NCI-H774 (cell line): ENCODE measurements around the gene COX6A2.
"Not testable (repeated sequence)": the region's sequence is repeated elsewhere in the genome, so short reads cannot be mapped to it uniquely, and the experiment has no call there.

Experiments used
- DNase-seq: peaks from one replicate; lab custom pipeline; 2025; lab: John Stamatoyannopoulos, UW

The COX6A2 gene

DNA sequence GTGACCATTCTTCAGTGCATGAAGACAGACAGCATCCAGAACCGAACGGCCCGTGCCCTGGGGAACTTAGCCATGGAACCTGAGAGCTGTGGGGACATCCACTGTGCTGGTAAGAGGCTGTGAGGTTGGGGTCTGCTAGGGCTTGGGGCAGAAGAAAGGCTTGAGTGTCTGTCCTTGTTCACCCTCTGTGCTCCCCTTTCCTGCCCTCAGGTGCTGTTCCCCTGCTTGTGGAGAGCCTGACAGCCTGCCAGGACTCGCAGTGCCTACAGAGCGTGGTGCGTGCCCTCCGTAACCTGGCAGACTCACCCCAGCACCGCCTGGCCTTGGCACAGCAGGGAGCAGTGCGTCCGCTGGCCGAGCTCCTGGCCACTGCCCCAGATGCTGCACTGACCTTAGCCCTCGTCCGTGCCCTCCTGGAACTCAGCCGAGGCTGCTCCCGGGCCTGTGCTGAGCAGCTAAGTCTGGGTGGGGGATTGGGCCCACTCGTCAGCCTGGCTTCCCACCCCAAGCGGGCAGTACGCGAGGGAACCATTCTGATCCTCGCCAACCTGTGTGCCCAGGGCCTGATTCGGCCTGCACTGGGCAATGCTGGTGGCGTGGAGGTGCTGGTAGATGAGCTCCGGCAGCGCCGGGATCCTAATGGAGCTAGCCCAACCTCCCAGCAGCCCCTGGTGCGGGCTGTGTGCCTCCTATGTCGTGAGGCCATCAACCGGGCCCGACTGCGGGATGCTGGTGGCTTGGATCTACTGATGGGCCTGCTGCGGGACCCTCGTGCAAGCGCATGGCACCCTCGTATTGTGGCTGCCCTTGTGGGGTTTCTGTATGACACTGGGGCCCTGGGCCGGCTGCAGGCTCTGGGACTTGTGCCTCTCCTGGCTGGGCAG is 34.0 kb upstream of the COX6A2 start:
- DNase-seq, result no peak

DNA sequence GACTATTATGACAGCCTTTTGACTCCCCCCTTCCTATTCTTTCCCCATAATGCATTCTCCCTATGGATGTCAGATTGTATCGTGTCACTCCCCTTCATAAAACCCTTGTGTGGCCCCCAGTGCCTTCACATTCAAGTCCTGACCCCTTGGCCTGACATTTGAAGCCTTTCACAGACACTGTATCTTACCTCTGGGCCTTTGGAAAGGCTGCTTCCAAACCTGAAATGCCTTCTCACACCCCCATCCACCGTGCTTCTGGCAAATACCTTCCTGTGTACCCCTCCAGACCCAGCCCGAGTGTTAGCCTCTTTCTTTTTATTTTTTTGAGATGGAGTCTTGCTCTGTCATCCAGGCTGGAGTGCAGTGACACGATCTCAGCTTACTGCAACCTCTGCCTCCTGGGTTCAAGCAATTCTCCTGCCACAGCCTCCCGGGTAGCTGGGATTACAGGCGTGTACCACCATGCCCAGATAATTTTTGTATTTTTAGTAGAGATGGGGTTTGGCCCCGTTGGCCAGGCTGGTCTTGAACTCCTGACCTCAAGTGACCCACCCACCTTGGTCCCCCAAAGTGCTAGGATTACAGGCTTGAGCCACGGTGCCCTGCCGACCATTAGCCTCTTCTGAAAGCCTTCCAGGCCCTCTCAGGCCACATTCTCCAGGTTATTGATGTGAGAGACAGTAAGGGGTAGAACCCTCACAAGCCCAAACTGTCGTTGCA is 33.2 kb upstream of the COX6A2 start:
- no peak for DNase-seq

- no peak for DNase-seq
These were observed 32.4 kb upstream of the COX6A2 start for GRCh38 chr16:31460582-31461002.

- peak; percentile 98 for DNase-seq
These were observed 31.8 kb upstream of the COX6A2 start for GRCh38 chr16:31459687-31460581.

GRCh38 chr16:31458844-31459686 is 30.9 kb upstream of the COX6A2 start, which contains the start of gene ARMC5:
ARMC5 (plus strand) TSS chr16:31459501; CDS start chr16:31459525, 24 bp downstream.
- DNase-seq, result peak; percentile 95

DNA sequence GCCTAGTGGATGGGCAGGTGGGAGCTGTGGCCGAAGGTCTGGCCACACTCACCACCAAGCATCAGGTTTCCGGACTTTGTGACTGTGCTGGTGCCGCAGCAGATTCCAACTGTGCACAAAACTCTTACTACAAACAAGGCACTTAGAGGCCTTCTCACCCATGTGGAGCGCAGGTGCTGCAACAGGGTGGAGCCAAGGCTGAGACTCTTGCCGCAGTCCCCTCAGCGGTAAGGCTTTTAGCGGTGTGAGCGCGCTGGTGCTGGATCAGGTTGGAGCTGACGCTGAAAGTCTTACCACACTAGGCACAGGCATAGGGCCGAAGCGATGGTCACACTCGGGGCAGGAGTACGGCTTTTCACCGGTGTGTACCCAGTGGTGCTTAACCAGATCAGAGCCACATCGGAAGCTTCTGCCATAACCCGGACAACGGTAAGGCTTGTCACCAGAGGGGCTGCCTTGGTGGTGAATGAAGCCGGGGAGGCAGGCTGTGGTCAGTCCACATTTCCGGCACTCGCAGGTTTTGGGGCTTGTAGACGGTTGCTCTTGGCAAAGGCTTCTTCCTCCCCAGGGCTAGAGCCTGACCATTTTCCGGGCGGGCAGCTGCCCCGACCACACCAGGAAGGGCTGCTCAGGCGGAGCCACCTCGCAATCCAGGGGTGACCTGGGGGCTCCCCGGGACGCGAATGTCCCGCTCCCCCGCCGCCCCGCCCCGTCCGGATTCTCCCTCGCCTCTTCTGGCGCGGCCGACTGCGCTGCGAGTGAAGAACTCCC is 30.1 kb upstream of the COX6A2 start:
- no peak for DNase-seq

GRCh38 chr16:31456988-31457360 is 28.8 kb upstream of the COX6A2 start:
- no peak for DNase-seq

DNA sequence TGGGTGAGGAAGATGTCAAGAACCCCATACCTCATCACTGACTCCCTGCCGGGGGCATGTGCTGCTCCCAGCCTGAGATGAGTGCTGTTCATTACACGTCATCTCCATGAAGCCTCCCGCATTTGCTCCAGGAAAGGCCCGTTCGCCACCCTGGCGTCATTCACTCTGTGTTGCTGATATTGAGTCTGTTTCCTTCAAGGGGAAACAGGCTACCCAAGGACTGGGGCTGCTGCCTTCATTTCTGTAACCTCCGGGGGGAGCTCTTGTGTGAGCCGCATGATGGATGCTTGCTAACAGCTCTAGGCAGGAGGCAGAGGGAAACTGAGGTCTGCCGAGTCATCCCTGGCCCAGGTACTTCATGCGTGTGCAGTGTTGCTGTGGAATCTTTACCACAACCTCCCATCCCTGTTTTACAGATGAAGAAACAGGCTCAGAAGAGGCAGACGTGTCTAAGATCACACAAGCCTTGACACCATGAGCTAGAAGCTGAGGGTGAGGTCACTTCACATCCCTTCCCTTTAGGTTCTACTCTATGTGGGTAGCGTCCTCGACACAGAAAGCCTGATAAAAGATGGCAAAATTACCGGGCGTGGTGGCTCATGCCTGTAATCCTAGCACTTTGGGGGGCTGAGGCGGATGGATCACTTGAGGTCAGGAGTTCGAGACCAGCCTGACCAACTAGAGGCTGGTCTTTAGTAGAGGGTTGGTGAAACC is 27.6 kb upstream of the COX6A2 start:
- DNase-seq, result no peak

- DNase-seq, result no peak
These were observed 25.4 kb upstream of the COX6A2 start for GRCh38 chr16:31453255-31454204.

DNA sequence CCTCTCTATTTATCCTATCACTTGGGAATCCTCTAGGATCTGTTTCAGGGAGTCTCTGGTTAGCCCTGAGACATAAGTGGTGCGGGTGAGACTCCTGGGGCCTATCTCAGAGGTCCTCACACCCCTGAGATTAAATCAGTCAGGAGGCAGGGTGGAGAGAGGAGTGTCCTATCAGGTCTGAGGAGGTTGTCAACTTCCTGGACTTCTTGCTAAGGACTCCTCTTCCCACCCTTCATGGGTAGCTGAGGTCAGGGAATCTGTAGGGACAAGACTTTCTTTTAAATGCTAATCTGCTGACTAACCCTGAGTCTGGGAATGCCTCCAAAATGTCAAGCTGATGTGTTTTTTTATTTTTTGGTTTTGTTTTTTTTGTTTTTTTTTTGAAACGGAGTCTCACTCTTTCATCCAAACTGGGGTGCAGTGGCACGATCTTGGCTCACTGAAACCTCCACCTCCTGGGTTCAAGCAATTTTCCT is 24.5 kb upstream of the COX6A2 start:
- no peak for DNase-seq

- no peak for DNase-seq
These were observed 23.7 kb upstream of the COX6A2 start for GRCh38 chr16:31451681-31452351.

GRCh38 chr16:31451201-31451600 is 23.0 kb upstream of the COX6A2 start:
- no peak for DNase-seq

GRCh38 chr16:31445931-31446330 is 17.8 kb upstream of the COX6A2 start:
- not testable (repeated sequence) for DNase-seq

- no peak for DNase-seq
These were observed 13.8 kb upstream of the COX6A2 start for GRCh38 chr16:31441956-31442355.

DNA sequence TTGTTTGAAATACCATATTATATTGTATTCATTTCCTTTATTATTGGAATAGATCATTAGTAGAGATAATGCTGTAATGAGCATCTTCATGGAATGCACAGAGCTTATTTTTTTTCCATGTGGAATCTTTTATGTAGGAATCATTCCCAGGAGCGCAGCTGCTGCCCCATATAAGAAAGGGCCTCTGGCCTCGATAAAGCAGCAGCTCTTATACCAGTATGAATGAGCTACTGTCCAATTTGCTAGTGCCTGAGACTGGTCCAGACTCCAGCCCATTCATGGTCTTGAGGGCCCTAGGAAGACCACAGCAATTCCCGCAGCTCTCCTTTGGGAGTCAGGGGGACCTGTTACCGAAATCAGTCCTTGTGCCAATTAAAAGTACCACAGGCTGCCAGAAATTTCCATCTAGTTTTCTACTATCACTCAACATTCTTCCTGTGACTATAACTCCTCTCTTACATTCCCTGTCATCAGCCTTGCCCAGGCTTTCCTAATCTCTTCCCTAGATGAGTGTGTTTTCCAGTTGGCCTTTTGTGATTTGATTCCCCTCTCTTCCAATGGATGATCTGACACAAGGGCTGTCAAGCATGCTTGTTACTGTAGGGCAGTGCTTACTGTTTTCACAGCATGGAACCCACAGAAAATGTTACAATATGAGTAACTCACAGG is 12.5 kb upstream of the COX6A2 start:
- no peak for DNase-seq

DNA sequence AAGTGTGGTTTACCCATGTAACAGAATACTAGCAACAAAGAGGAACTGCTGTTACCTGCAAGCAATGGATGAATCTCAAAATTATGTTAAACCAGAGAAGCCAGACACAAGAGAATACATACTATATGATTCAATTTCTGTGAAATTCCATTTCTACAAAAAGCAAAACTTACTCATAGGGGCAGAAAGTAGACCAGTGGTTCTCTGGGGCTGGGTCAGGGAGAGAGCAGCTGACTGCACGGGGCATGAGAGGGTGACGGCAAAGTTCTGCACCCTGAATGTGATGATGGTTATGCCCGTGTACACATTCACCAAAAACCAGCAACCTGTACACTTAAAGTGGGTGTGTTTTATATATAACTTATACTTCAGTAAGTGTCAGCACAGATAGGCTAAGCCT is 11.4 kb upstream of the COX6A2 start:
- no peak for DNase-seq

DNA sequence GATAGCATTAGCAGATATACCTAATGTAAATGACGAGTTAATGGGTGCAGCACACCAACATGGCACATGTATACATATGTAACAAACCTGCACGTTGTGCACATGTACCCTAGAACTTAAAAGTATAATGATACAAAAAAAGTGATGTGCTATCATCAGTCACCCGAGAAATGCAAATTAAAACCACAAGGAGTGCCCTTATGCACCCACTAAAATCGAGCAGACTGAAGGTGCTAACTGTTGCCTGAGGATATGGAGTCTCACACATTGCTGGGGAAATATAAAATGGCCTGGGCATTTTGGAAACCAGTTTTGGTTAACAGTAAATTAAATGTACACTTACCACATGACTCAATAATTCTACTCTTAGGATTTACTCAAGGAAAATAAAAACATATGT is 10.9 kb upstream of the COX6A2 start:
- not testable (repeated sequence) for DNase-seq
